OCI-LY1 (cell line): Measurements from ENCODE around the gene OR6C65.

Experiments used
- H2AFZ ChIP-seq: fragments of 200-600 bp; sonication (generic), shearing (Covaris generic); 2 replicates; pipeline ENCODE4 v1.6.0; 2014; ENCODE audit warnings: antibody characterized with exemption, mild to moderate bottlenecking, low read length
- H3F3A ChIP-seq: fragments of 200-600 bp; sonication (generic), shearing (Covaris generic); 2 replicates; pipeline ENCODE4 v1.6.0; 2014; ENCODE audit warnings: mild to moderate bottlenecking, antibody characterized with exemption, low read length, moderate library complexity; ENCODE audit not compliant: insufficient read depth
- H3K27ac ChIP-seq: fragments of 200-600 bp; sonication (generic); 2 replicates; pipeline ENCODE4 v1.5.1; 2014; ENCODE audit warnings: low read length, mixed run types, mild to moderate bottlenecking, low read depth; ENCODE audit not compliant: poor library complexity, severe bottlenecking
- H3K27me3 ChIP-seq: fragments of 200-600 bp; sonication (generic); 2 replicates; pipeline ENCODE4 v1.6.0; 2014; ENCODE audit warnings: antibody characterized with exemption, mild to moderate bottlenecking, low read length, moderate library complexity; ENCODE audit not compliant: insufficient read depth
- H3K36me3 ChIP-seq: fragments of 200-600 bp; sonication (generic); 2 replicates; pipeline ENCODE4 v1.6.1; 2014; ENCODE audit warnings: mild to moderate bottlenecking, antibody characterized with exemption, low read length, moderate library complexity, mixed read lengths; ENCODE audit not compliant: insufficient read depth
- H3K4me1 ChIP-seq: fragments of 200-600 bp; sonication (generic); 2 replicates; pipeline ENCODE4 v1.5.1; 2014; ENCODE audit warnings: mild to moderate bottlenecking, low read length, moderate library complexity; ENCODE audit not compliant: insufficient read depth, severe bottlenecking
- H3K4me2 ChIP-seq: fragments of 200-600 bp; sonication (generic), shearing (Covaris generic); 2 replicates; pipeline ENCODE4 v1.6.1; 2014; ENCODE audit warnings: low read length
- H3K4me3 ChIP-seq: fragments of 200-600 bp; sonication (generic); 2 replicates; pipeline ENCODE4 v1.5.1; 2014; ENCODE audit warnings: low read length, low read depth, mild to moderate bottlenecking, mixed read lengths; ENCODE audit not compliant: poor library complexity, severe bottlenecking
- H3K79me2 ChIP-seq: fragments of 200-600 bp; shearing (Covaris generic); 2 replicates; pipeline ENCODE4 v1.6.1; 2016; ENCODE audit warnings: mixed run types, low read length, mixed read lengths; ENCODE audit not compliant: insufficient read depth
- H3K9ac ChIP-seq: fragments of 200-600 bp; sonication (generic), shearing (Covaris generic); 2 replicates; pipeline ENCODE4 v1.6.1; 2014; ENCODE audit warnings: mild to moderate bottlenecking, low read length, mixed read lengths
- H3K9me2 ChIP-seq: fragments of 200-600 bp; sonication (generic), shearing (Covaris generic); 2 replicates; pipeline ENCODE4 v1.6.1; 2014; ENCODE audit warnings: low read depth, mild to moderate bottlenecking, low read length, mixed read lengths
- H3K9me3 ChIP-seq: fragments of 200-600 bp; shearing (Covaris generic); 2 replicates; pipeline ENCODE4 v1.6.1; 2014; ENCODE audit warnings: low read length, mixed read lengths
- H4K20me1 ChIP-seq: fragments of 200-600 bp; sonication (generic), shearing (Covaris generic); 2 replicates; pipeline ENCODE4 v1.6.0; 2016; ENCODE audit warnings: mild to moderate bottlenecking, low read length; ENCODE audit not compliant: insufficient read depth
- EZH2 ChIP-seq: fragments of 200-600 bp; sonication (generic), shearing (Covaris generic); IDR thresholded peaks from 2 replicates; pipeline ENCODE4 v1.8.0; 2017; ENCODE audit warnings: borderline replicate concordance, mixed run types, mild to moderate bottlenecking, antibody characterized with exemption, low read length, moderate library complexity, mixed read lengths
- TF ChIP-seq, protein P1 (sequence below): fragments of 200-600 bp; sonication (generic), shearing (Covaris generic); IDR thresholded peaks from 2 replicates; pipeline ENCODE4 v1.5.1; 2017; ENCODE audit warnings: mild to moderate bottlenecking, antibody characterized with exemption, low read length, moderate library complexity, mixed read lengths

OR6C65 gene

GRCh38 chr12:55372521-55372920, 27.8 kb upstream of the OR6C65 start:
- no peaks in the 10 kb centered on the region for H3K79me2 ChIP-seq
- H3K27me3 ChIP-seq, result no peaks in the 10 kb centered on the region
- H3K9me3 ChIP-seq, result no peaks in the 10 kb centered on the region
- no peak overlapping the region for H3K27ac ChIP-seq
- no peak overlapping the region for H3K4me3 ChIP-seq
- no peaks in the 10 kb centered on the region for H3K36me3 ChIP-seq
- H3K4me1 ChIP-seq, result no peaks in the 10 kb centered on the region
- no peaks in the 10 kb centered on the region for H3K9me2 ChIP-seq
- H3K4me2 ChIP-seq, result no peak overlapping the region
- H3K9ac ChIP-seq, result no peak overlapping the region
- no peaks in the 10 kb centered on the region for H4K20me1 ChIP-seq
- H3F3A ChIP-seq, result no peaks in the 10 kb centered on the region
- no peak overlapping the region for H2AFZ ChIP-seq
- TF ChIP-seq, protein P1, sequence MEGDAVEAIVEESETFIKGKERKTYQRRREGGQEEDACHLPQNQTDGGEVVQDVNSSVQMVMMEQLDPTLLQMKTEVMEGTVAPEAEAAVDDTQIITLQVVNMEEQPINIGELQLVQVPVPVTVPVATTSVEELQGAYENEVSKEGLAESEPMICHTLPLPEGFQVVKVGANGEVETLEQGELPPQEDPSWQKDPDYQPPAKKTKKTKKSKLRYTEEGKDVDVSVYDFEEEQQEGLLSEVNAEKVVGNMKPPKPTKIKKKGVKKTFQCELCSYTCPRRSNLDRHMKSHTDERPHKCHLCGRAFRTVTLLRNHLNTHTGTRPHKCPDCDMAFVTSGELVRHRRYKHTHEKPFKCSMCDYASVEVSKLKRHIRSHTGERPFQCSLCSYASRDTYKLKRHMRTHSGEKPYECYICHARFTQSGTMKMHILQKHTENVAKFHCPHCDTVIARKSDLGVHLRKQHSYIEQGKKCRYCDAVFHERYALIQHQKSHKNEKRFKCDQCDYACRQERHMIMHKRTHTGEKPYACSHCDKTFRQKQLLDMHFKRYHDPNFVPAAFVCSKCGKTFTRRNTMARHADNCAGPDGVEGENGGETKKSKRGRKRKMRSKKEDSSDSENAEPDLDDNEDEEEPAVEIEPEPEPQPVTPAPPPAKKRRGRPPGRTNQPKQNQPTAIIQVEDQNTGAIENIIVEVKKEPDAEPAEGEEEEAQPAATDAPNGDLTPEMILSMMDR, result no peak
- TF ChIP-seq EZH2, result no peak

- H3K9ac ChIP-seq, result no peak overlapping the region
- H3K9me2 ChIP-seq, result no peaks in the 10 kb centered on the region
- no peak overlapping the region for H2AFZ ChIP-seq
- H3K27me3 ChIP-seq, result no peaks in the 10 kb centered on the region
- H3K4me1 ChIP-seq, result no peaks in the 10 kb centered on the region
- H4K20me1 ChIP-seq, result no peaks in the 10 kb centered on the region
- H3K9me3 ChIP-seq, result no peaks in the 10 kb centered on the region
- H3K4me3 ChIP-seq, result no peak overlapping the region
- no peaks in the 10 kb centered on the region for H3K79me2 ChIP-seq
- H3K27ac ChIP-seq, result no peak overlapping the region
- TF ChIP-seq, protein P1, result no peak
- no peak for TF ChIP-seq EZH2
- no peaks in the 10 kb centered on the region for H3F3A ChIP-seq
- H3K36me3 ChIP-seq, result no peaks in the 10 kb centered on the region
- H3K4me2 ChIP-seq, result no peak overlapping the region
These were observed 14.4 kb upstream of the OR6C65 start for GRCh38 chr12:55385891-55386290.

DNA sequence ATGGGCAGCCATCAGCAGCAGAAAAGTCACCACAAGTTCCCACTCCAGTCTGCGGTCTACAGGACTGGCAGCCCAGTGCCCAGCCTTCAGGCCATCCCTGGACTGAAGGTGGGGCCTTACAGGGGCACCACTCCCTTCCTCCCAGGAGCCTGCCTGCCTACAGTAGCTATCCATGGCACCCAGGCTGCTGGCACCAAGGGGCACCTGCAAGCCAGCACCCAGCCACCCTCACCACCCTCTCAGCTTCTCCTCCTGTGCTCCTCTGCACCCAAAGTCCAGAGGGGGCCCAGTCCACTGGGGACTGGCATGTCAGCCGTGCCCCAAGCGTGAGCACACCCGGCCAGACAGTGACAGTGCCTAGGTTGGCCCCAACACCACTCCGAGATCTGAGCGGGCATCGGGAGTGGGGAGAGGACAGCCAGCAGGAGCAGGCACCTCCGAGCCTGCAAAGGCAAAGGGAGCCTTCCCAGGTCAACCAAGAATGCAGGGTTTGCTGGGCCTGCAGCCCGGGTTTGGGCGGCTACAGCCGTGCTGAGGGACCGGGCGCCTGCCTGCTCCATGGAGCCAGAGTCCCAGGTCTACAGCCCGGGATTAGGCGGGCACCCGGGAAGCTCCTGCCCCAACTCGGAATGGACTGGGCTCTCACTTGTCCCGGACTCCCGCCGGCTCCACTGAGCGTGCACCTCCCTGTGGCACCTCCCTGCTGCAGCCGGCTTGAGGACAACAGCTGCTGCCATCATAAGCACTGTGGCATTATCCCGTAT, 8.1 kb upstream of the OR6C65 start:
- no peak overlapping the region for H3K9ac ChIP-seq
- H3K36me3 ChIP-seq, result no peaks in the 10 kb centered on the region
- H3K27me3 ChIP-seq, result no peaks in the 10 kb centered on the region
- no peaks in the 10 kb centered on the region for H3K79me2 ChIP-seq
- TF ChIP-seq EZH2, result no peak
- TF ChIP-seq, protein P1, result no peak
- H3K4me2 ChIP-seq, result no peak overlapping the region
- no peaks in the 10 kb centered on the region for H3F3A ChIP-seq
- no peaks in the 10 kb centered on the region for H3K9me2 ChIP-seq
- H4K20me1 ChIP-seq, result no peaks in the 10 kb centered on the region
- H3K27ac ChIP-seq, result no peak overlapping the region
- no peaks in the 10 kb centered on the region for H3K9me3 ChIP-seq
- no peak overlapping the region for H3K4me3 ChIP-seq
- H2AFZ ChIP-seq, result no peak overlapping the region
- no peaks in the 10 kb centered on the region for H3K4me1 ChIP-seq
